HepG2 (cell line): ENCODE measurements around the gene KLHL33. TPM values are rescaled to one million over a fixed set of nuclear protein-coding genes. Genes with fewer than 3 reads are reported as not detected.

ENCODE experiments used
- ATAC-seq: fragments of 200-7000 bp; cut with Tn5 transposase; 3 replicates; pipeline ENCODE4 v1.9.1; 2020; ENCODE audit warnings: mild to moderate bottlenecking, moderate library complexity
- BruUV-seq: library from RNA; stranded (reverse); fragments of 400-500 nt; replicated peaks from 2 replicates; lab custom pipeline; 2021; lab: Mats Ljungman, UMichigan
- CTCF ChIA-PET: fragments of 300-600 bp; formaldehyde crosslinking; extraction: SDS; loops from one replicate; lab custom pipeline; 2021; ENCODE audit warnings: low total read pairs, inconsistent platforms, low intra/inter-chr PET ratio; lab: Yijun Ruan, JAX
- POLR2A ChIA-PET: fragments of 350-600 bp; sonication (Branson Sonifier 250); formaldehyde crosslinking; loops from one replicate; lab custom pipeline; 2020; ENCODE audit warnings: antibody characterized with exemption, inconsistent platforms; lab: Yijun Ruan, JAX
- DNase-seq: peaks from one replicate; pipeline ENCODE4 v3.0.0-alpha.2; 2015; ENCODE audit warnings: low spot score
- FAIRE-seq: peaks from 3 replicates; lab custom pipeline; 2011; peaks lifted over from hg19 to GRCh38; lab: Jason Lieb, UNC
- H2AFZ ChIP-seq: one replicate; pipeline ENCODE4 v1.6.1; 2011; ENCODE audit warnings: low read length, inconsistent platforms
- H3K27ac ChIP-seq: fragments of 300-600 bp; 3 replicates; pipeline ENCODE4 v1.8.0; 2011; ENCODE audit warnings: mixed run types, mild to moderate bottlenecking, mixed read lengths, low read length, inconsistent platforms; ENCODE audit not compliant: insufficient read depth; ENCODE audit errors: extremely low read length
- H3K27me3 ChIP-seq, 2 experiments: fragments of 200-600 bp in 1 of 2; 2 replicates in 1 of 2; 3 replicates in 1 of 2; pipeline versions ENCODE4 v1.6.0 to v1.8.0; 2011; ENCODE audit warnings: low read length in 2 of 2, mild to moderate bottlenecking in 2 of 2, moderate library complexity in 2 of 2, inconsistent platforms in 1 of 2; ENCODE audit not compliant: insufficient read depth in 2 of 2, control insufficient read depth in 1 of 2
- H3K36me3 ChIP-seq, 2 experiments: fragments of 200-600 bp in 1 of 2; replicated peaks in 1 of 2; 2 replicates in 1 of 2; 3 replicates in 1 of 2; pipeline versions ENCODE4 v1.5.1 to v1.8.0; 2011; ENCODE audit warnings: low read length in 2 of 2, inconsistent platforms in 1 of 2; ENCODE audit not compliant: insufficient read depth in 2 of 2, control insufficient read depth in 1 of 2
- H3K4me1 ChIP-seq: 2 replicates; pipeline ENCODE4 v1.5.1; 2012; ENCODE audit warnings: low read length, inconsistent platforms; ENCODE audit not compliant: insufficient read depth
- H3K4me2 ChIP-seq: 2 replicates; pipeline ENCODE4 v1.6.0; 2011; ENCODE audit warnings: low read depth, low read length, inconsistent platforms
- H3K4me3 ChIP-seq, 3 experiments: fragments of 200-600 bp in 1 of 3; sonication (generic), shearing (Covaris generic) in 1 of 3; replicated peaks in 1 of 3; 2 replicates each; pipeline ENCODE4 v1.5.1; 2011 to 2016; ENCODE audit warnings: low read length in 3 of 3, inconsistent platforms in 2 of 3, low read depth in 2 of 3, mild to moderate bottlenecking in 2 of 3, control low read depth in 1 of 3, mixed read lengths in 1 of 3; ENCODE audit not compliant: insufficient read depth in 1 of 3
- H3K79me2 ChIP-seq: one replicate; pipeline ENCODE4 v1.6.1; 2011; ENCODE audit warnings: low read length, inconsistent platforms; ENCODE audit not compliant: insufficient read depth
- H3K9ac ChIP-seq: 2 replicates; pipeline ENCODE4 v1.6.0; 2011; ENCODE audit warnings: mild to moderate bottlenecking, low read depth, low read length, inconsistent platforms; ENCODE audit not compliant: insufficient read depth
- H3K9me3 ChIP-seq: 2 replicates; pipeline ENCODE4 v1.5.1; 2012; ENCODE audit warnings: mild to moderate bottlenecking, low read length
- H4K20me1 ChIP-seq: 2 replicates; pipeline ENCODE4 v1.6.0; 2011; ENCODE audit warnings: inconsistent platforms, mild to moderate bottlenecking, low read length, moderate library complexity; ENCODE audit not compliant: insufficient read depth
- BATF2 ChIP-seq: sonication (generic); formaldehyde crosslinking; IDR thresholded peaks from 2 replicates; pipeline ENCODE4 v1.8.0; 2022; ENCODE audit warnings: mild to moderate bottlenecking, missing genetic modification reagents, moderate library complexity
- CREM ChIP-seq, 2 experiments: sonication (generic) in 1 of 2; formaldehyde crosslinking in 1 of 2; IDR thresholded peaks; 2 replicates each; pipeline versions ENCODE4 v1.4.0 to v1.6.1; 2016 to 2020; ENCODE audit warnings: antibody characterized with exemption in 1 of 2, mild to moderate bottlenecking in 1 of 2, missing genetic modification reagents in 1 of 2
- HNF4A ChIP-seq: sonication (generic); formaldehyde crosslinking; IDR thresholded peaks from 2 replicates; pipeline ENCODE4 v1.4.0; 2020; ENCODE audit warnings: missing genetic modification reagents
- KLF6 ChIP-seq: IDR thresholded peaks from 2 replicates; pipeline ENCODE4 v1.8.0; 2016; ENCODE audit warnings: missing biosample characterization, missing genetic modification reagents
- MTF2 ChIP-seq: sonication (generic); formaldehyde crosslinking; IDR thresholded peaks from 2 replicates; pipeline ENCODE4 v1.5.0; 2020; ENCODE audit warnings: missing genetic modification reagents, borderline replicate concordance
- REPIN1 ChIP-seq: sonication (generic); formaldehyde crosslinking; IDR thresholded peaks from 2 replicates; pipeline ENCODE4 v1.8.0; 2022; ENCODE audit warnings: missing genetic modification reagents, low read depth, mild to moderate bottlenecking, borderline replicate concordance
- RFX3 ChIP-seq: IDR thresholded peaks from 2 replicates; pipeline ENCODE4 v1.6.1; 2016; ENCODE audit warnings: missing biosample characterization, missing genetic modification reagents
- ZNF136 ChIP-seq: sonication (generic); formaldehyde crosslinking; IDR thresholded peaks from 2 replicates; pipeline ENCODE4 v1.8.1; 2022; ENCODE audit warnings: low read depth, mild to moderate bottlenecking, moderate library complexity, missing genetic modification reagents
- ZNF318 ChIP-seq: sonication (generic); formaldehyde crosslinking; IDR thresholded peaks from 2 replicates; pipeline ENCODE4 v1.4.0; 2020; ENCODE audit warnings: mild to moderate bottlenecking, missing genetic modification reagents
- ZNF609 ChIP-seq: sonication (generic); formaldehyde crosslinking; IDR thresholded peaks from 2 replicates; pipeline ENCODE4 v1.4.0; 2020; ENCODE audit warnings: mild to moderate bottlenecking, missing genetic modification reagents, borderline replicate concordance
- ZNF703 ChIP-seq: sonication (generic); formaldehyde crosslinking; IDR thresholded peaks from 2 replicates; pipeline ENCODE4 v1.5.1; 2020; ENCODE audit warnings: missing genetic modification reagents, mild to moderate bottlenecking, moderate library complexity, borderline replicate concordance
- WGBS: methylation state at CpG from one replicate; pipeline ENCODE4 v1.1.6; 2017; ENCODE audit warnings: low lambda C conversion rate; 5-methylcytosine and 5-hydroxymethylcytosine counted together
- in situ Hi-C: cut with HindIII; loops from 2 replicates; pipeline ENCODE4 v1.10.0; 2017; ENCODE audit warnings: low pct_unique_long_range_greater_than_20kb; ENCODE audit not compliant: extremely low pct_ligation_motif_present
- intact Hi-C: fragments of 100-400 bp; cut with micrococcal nuclease; formaldehyde crosslinking; loops from one replicate; pipeline ENCODE4 v1.10.0; 2022; ENCODE audit not compliant: unreplicated experiment
- polyA plus RNA-seq, 8 experiments: library from polyadenylated mRNA; depleted of rRNA in 3 of 8; stranded (reverse) in 7 of 8; unstranded in 1 of 8; fragments of >200 nt; fragmentation: Illumina TruSeq in 4 of 8; extraction: Trizol in 4 of 8; gene quantifications; 2 replicates each; pipeline versions ENCODE4 v1.2.1 to v1.2.3, GENCODE V29; 2011 to 2016; ENCODE audit warnings: low read depth in 4 of 8, missing spikeins in 1 of 8, mixed read lengths in 1 of 8; ENCODE audit not compliant: insufficient read depth in 1 of 8
- total RNA-seq, 5 experiments: library from RNA; depleted of rRNA; stranded (reverse); fragments of >200 nt; fragmentation: Illumina TruSeq; extraction: Trizol; gene quantifications; 2 replicates each; pipeline ENCODE4 v1.2.3, GENCODE V29; 2016; ENCODE audit warnings: low read depth in 1 of 5

KLHL33 gene
- total and polyA plus RNA-seq, 2 of the 13 experiments (the other 11 are each of a cell fraction or from before 2014, with no cell fraction given) = not detected

GRCh38 chr14:20382526-20382925, 53.4 kb downstream of the KLHL33 start:
- Histone ChIP-seq H3K27me3 (no peaks in the 10 kb centered on the region), H3K4me1 (no peaks in the 10 kb centered on the region), H3K9me3 (no peaks in the 10 kb centered on the region), H3K27ac (no peak overlapping the region), H3K36me3 (peaks cover 27 to 42% of the 10 kb centered on the region in 2 experiments; a peak in 4 of 5 replicates), H4K20me1 (no peaks in the 10 kb centered on the region), H2AFZ (no peak overlapping the region), H3K4me3 (no peak overlapping the region), H3K79me2 (no peaks in the 10 kb centered on the region), H3K9ac (no peak overlapping the region), H3K4me2 (no peak overlapping the region)
- intact Hi-C loops (no loop called here), in situ Hi-C loops (no loop called here)
- 94% methylated on average over 11 of the region's 12 CpGs for WGBS
- CTCF ChIA-PET = no interaction called here
- POLR2A ChIA-PET = no interaction called here
- no peak for ATAC-seq
- FAIRE-seq = no peak
- BruUV-seq = no TSS peak
- DNase-seq = no peak
- no peak for TF ChIP-seq ZNF609 (CRISPR knock-in tag)
- no peak for TF ChIP-seq BATF2 (CRISPR knock-in tag)
- no peak for TF ChIP-seq ZNF136 (CRISPR knock-in tag)
- TF ChIP-seq MTF2 (CRISPR knock-in tag) = no peak
- TF ChIP-seq REPIN1 (CRISPR knock-in tag) = no peak
- no peak for TF ChIP-seq ZNF318 (CRISPR knock-in tag)
- TF ChIP-seq CREM (IDR thresholded peaks at IDR 0.05) = no peak
- TF ChIP-seq CREM (CRISPR knock-in tag; IDR thresholded peaks at IDR 0.05) = no peak
- no peak for TF ChIP-seq RFX3 (CRISPR knock-in tag)
- TF ChIP-seq HNF4A = no peak
- TF ChIP-seq KLF6 (CRISPR knock-in tag) = no peak
- no peak for TF ChIP-seq ZNF703 (CRISPR knock-in tag)
